ENCODE measurements around the gene EME2. TPM values are rescaled to one million over a fixed set of nuclear protein-coding genes. Genes with fewer than 3 reads are reported as not detected.

EME2 gene
- total RNA-seq, 1 donor from 2014 or later, result 23.3 TPM

- TF ChIP-seq, protein P1, sequence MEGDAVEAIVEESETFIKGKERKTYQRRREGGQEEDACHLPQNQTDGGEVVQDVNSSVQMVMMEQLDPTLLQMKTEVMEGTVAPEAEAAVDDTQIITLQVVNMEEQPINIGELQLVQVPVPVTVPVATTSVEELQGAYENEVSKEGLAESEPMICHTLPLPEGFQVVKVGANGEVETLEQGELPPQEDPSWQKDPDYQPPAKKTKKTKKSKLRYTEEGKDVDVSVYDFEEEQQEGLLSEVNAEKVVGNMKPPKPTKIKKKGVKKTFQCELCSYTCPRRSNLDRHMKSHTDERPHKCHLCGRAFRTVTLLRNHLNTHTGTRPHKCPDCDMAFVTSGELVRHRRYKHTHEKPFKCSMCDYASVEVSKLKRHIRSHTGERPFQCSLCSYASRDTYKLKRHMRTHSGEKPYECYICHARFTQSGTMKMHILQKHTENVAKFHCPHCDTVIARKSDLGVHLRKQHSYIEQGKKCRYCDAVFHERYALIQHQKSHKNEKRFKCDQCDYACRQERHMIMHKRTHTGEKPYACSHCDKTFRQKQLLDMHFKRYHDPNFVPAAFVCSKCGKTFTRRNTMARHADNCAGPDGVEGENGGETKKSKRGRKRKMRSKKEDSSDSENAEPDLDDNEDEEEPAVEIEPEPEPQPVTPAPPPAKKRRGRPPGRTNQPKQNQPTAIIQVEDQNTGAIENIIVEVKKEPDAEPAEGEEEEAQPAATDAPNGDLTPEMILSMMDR (IDR thresholded peaks at IDR 0.05; ENCODE audit: insufficient read depth, low read depth, low read length), result no peak
- no peak for TF ChIP-seq EZH2 (IDR thresholded peaks at IDR 0.05; ENCODE audit: insufficient read depth, low read length)
- no peaks in the 10 kb centered on the region for H3K27me3 ChIP-seq (ENCODE audit: insufficient read depth, low read length)
- H3K4me2 ChIP-seq (ENCODE audit: low read length), result no peak overlapping the region
- Mint-ChIP-seq H3K27ac (ENCODE audit: unreplicated experiment) (no peak overlapping the region), H3K4me1 (ENCODE audit: low read depth, unreplicated experiment) (peaks cover 10% of the 10 kb centered on the region), H3K36me3 (ENCODE audit: low read depth, unreplicated experiment) (peaks cover 19% of the 10 kb centered on the region), H3K27me3 (ENCODE audit: low read depth, unreplicated experiment) (no peaks in the 10 kb centered on the region), H3K9me3 (ENCODE audit: unreplicated experiment) (no peaks in the 10 kb centered on the region), H3K4me3 (ENCODE audit: unreplicated experiment) (no peak overlapping the region)
- no peak overlapping the region for H3K9ac ChIP-seq (ENCODE audit: low read length)
- DNase-seq (ENCODE audit: low read depth) (peak; percentile 25), FAIRE-seq (no peak)
- no peak overlapping the region for H3K4me3 ChIP-seq (ENCODE audit: insufficient read depth, low read depth, low read length)
- peaks cover 4% of the 10 kb centered on the region for H3K79me2 ChIP-seq (ENCODE audit: insufficient read depth, low read length)
- H3K4me1 ChIP-seq (ENCODE audit: insufficient read depth, low read length), result peaks cover 4% of the 10 kb centered on the region
- peaks cover 13% of the 10 kb centered on the region for H3K36me3 ChIP-seq (ENCODE audit: insufficient read depth, low read length)
- peaks cover 39% of the 10 kb centered on the region for H4K20me1 ChIP-seq (ENCODE audit: insufficient read depth, low read length)
- H3K27ac ChIP-seq (ENCODE audit: low read depth, low read length), result no peak overlapping the region
- H3K9me3 ChIP-seq (ENCODE audit: insufficient read depth, low read depth, low read length), result no peaks in the 10 kb centered on the region
- H2AFZ ChIP-seq (ENCODE audit: low read depth, low read length), result no peak overlapping the region
These were observed 18.4 kb upstream of the EME2 start for GRCh38 chr16:1754204-1754603.

- no peak overlapping the region for H3K4me2 ChIP-seq (ENCODE audit: low read length)
- no peaks in the 10 kb centered on the region for H3K27me3 ChIP-seq (ENCODE audit: insufficient read depth, low read length)
- DNase-seq (ENCODE audit: low read depth) (no peak), FAIRE-seq (no peak)
- no peaks in the 10 kb centered on the region for H3K9me3 ChIP-seq (ENCODE audit: insufficient read depth, low read depth, low read length)
- no peak overlapping the region for H3K27ac Mint-ChIP-seq (ENCODE audit: unreplicated experiment)
- TF ChIP-seq EZH2 (IDR thresholded peaks at IDR 0.05; ENCODE audit: insufficient read depth, low read length), result no peak
- TF ChIP-seq, protein P1 (IDR thresholded peaks at IDR 0.05; ENCODE audit: insufficient read depth, low read depth, low read length), result no peak
- no peaks in the 10 kb centered on the region for H3K79me2 ChIP-seq (ENCODE audit: insufficient read depth, low read length)
- peaks cover 6% of the 10 kb centered on the region for H3K36me3 ChIP-seq (ENCODE audit: insufficient read depth, low read length)
- peaks cover 21% of the 10 kb centered on the region for H4K20me1 ChIP-seq (ENCODE audit: insufficient read depth, low read length)
- no peaks in the 10 kb centered on the region for H3K4me1 ChIP-seq (ENCODE audit: insufficient read depth, low read length)
- peaks cover 13% of the 10 kb centered on the region for H3K36me3 Mint-ChIP-seq (ENCODE audit: low read depth, unreplicated experiment)
- H2AFZ ChIP-seq (ENCODE audit: low read depth, low read length), result no peak overlapping the region
- H3K27ac ChIP-seq (ENCODE audit: low read depth, low read length), result no peak overlapping the region
- H3K9ac ChIP-seq (ENCODE audit: low read length), result no peak overlapping the region
- no peaks in the 10 kb centered on the region for H3K27me3 Mint-ChIP-seq (ENCODE audit: low read depth, unreplicated experiment)
- no peak overlapping the region for H3K4me3 ChIP-seq (ENCODE audit: insufficient read depth, low read depth, low read length)
- H3K4me3 Mint-ChIP-seq (ENCODE audit: unreplicated experiment), result no peak overlapping the region
- H3K9me3 Mint-ChIP-seq (ENCODE audit: unreplicated experiment), result no peaks in the 10 kb centered on the region
- H3K4me1 Mint-ChIP-seq (ENCODE audit: low read depth, unreplicated experiment), result peaks cover 10% of the 10 kb centered on the region
These were observed 14.7 kb upstream of the EME2 start for GRCh38 chr16:1757714-1758461.

- Mint-ChIP-seq H3K27me3 (ENCODE audit: low read depth, unreplicated experiment) (no peaks in the 10 kb centered on the region), H3K4me1 (ENCODE audit: low read depth, unreplicated experiment) (peaks cover 10% of the 10 kb centered on the region), H3K9me3 (ENCODE audit: unreplicated experiment) (no peaks in the 10 kb centered on the region), H3K4me3 (ENCODE audit: unreplicated experiment) (no peak overlapping the region), H3K27ac (ENCODE audit: unreplicated experiment) (no peak overlapping the region), H3K36me3 (ENCODE audit: low read depth, unreplicated experiment) (peaks cover 12% of the 10 kb centered on the region)
- H3K27me3 ChIP-seq (ENCODE audit: insufficient read depth, low read length), result no peaks in the 10 kb centered on the region
- H3K79me2 ChIP-seq (ENCODE audit: insufficient read depth, low read length), result no peaks in the 10 kb centered on the region
- peaks cover 22% of the 10 kb centered on the region for H4K20me1 ChIP-seq (ENCODE audit: insufficient read depth, low read length)
- no peaks in the 10 kb centered on the region for H3K4me1 ChIP-seq (ENCODE audit: insufficient read depth, low read length)
- H2AFZ ChIP-seq (ENCODE audit: low read depth, low read length), result no peak overlapping the region
- no peak overlapping the region for H3K9ac ChIP-seq (ENCODE audit: low read length)
- H3K27ac ChIP-seq (ENCODE audit: low read depth, low read length), result no peak overlapping the region
- no peak overlapping the region for H3K4me2 ChIP-seq (ENCODE audit: low read length)
- no peak overlapping the region for H3K4me3 ChIP-seq (ENCODE audit: insufficient read depth, low read depth, low read length)
- FAIRE-seq (no peak), DNase-seq (ENCODE audit: low read depth) (no peak)
- TF ChIP-seq EZH2 (IDR thresholded peaks at IDR 0.05; ENCODE audit: insufficient read depth, low read length), result no peak
- TF ChIP-seq, protein P1 (IDR thresholded peaks at IDR 0.05; ENCODE audit: insufficient read depth, low read depth, low read length), result no peak
- no peaks in the 10 kb centered on the region for H3K9me3 ChIP-seq (ENCODE audit: insufficient read depth, low read depth, low read length)
- H3K36me3 ChIP-seq (ENCODE audit: insufficient read depth, low read length), result peaks cover 5% of the 10 kb centered on the region
These were observed 13.7 kb upstream of the EME2 start for GRCh38 chr16:1758923-1759322.

Data from astrocyte (in vitro differentiated cells and primary cell).